Stimulated activated CD8-positive, alpha-beta memory T cell treated with anti-CD3 and anti-CD28 coated beads, Interleukin-4, amount 100 ng/mL, for 1 hour (primary cell): ENCODE measurements around the gene NAA50.

Source experiments
- DNase-seq, 2 donors: peaks; one replicate each; pipeline ENCODE4 v3.0.0-alpha.2; 2020; ENCODE audit warnings: low read depth in 2 of 2, low spot score in 1 of 2

NAA50 gene

GRCh38 chr3:113690482-113690881 is 55.6 kb downstream of the NAA50 start:
- no peak for DNase-seq

GRCh38 chr3:113685956-113686721 is 59.9 kb downstream of the NAA50 start:
- DNase-seq, result no peak

- DNase-seq, result no peak
Measured at GRCh38 chr3:113685124-113685523, 60.9 kb downstream of the NAA50 start.

GRCh38 chr3:113684271-113684819 is 61.7 kb downstream of the NAA50 start:
- no peak for DNase-seq

- no peak for DNase-seq
Measured at GRCh38 chr3:113678773-113679172, 67.3 kb downstream of the NAA50 start.

GRCh38 chr3:113677737-113678136 is 68.3 kb downstream of the NAA50 start:
- DNase-seq, result no peak

GRCh38 chr3:113676261-113676660 is 69.8 kb downstream of the NAA50 start:
- no peak for DNase-seq

GRCh38 chr3:113673593-113673992 is 72.5 kb downstream of the NAA50 start:
- no peak for DNase-seq

- no peak for DNase-seq
Measured at GRCh38 chr3:113668015-113668414, 78.0 kb downstream of the NAA50 start.
